ENCODE data around the gene IP6K3. TPM values are rescaled to one million over a fixed set of nuclear protein-coding genes. Genes with fewer than 3 reads are reported as not detected.

IP6K3 gene
- total RNA-seq, 4 donors from 2014 or later, result 0.34 to 2.3 (median 1.1) TPM; not detected in 1

GRCh38 chr6:33714385-33715040 is 32.2 kb downstream of the IP6K3 start:
- TF ChIP-seq CTCF (IDR thresholded peaks at IDR 0.05; ENCODE audit: low read depth), result no peak

GRCh38 chr6:33713786-33714185 is 32.9 kb downstream of the IP6K3 start:
- no peak for TF ChIP-seq CTCF (IDR thresholded peaks at IDR 0.05; ENCODE audit: low read depth)

GRCh38 chr6:33712914-33713313 is 33.8 kb downstream of the IP6K3 start:
- TF ChIP-seq CTCF (IDR thresholded peaks at IDR 0.05; ENCODE audit: low read depth), result no peak

- no peak for TF ChIP-seq CTCF (IDR thresholded peaks at IDR 0.05; ENCODE audit: low read depth)
Measured at GRCh38 chr6:33711140-33712129, 35.3 kb downstream of the IP6K3 start, which contains the start of gene UQCC2. Gene UQCC2 (minus strand): TSS chr6:33711700. CDS start chr6:33711686, 14 bp downstream.

GRCh38 chr6:33710296-33711121 is 36.2 kb downstream of the IP6K3 start:
- no peak for TF ChIP-seq CTCF (IDR thresholded peaks at IDR 0.05; ENCODE audit: low read depth)

GRCh38 chr6:33709605-33710295 is 37.0 kb downstream of the IP6K3 start:
- TF ChIP-seq CTCF (IDR thresholded peaks at IDR 0.05; ENCODE audit: low read depth), result no peak
